Measurements from ENCODE around the gene PRKCQ.
"Not testable (repeated sequence)": the region's sequence is repeated elsewhere in the genome, so short reads cannot be mapped to it uniquely, and the experiment has no call there.

PRKCQ gene

GRCh38 chr10:6460861-6461409 lies 119.1 kb downstream of the PRKCQ start:
- no peaks in the 10 kb centered on the region for H3K9me3 ChIP-seq (ENCODE audit: control insufficient read depth, low read length)
- WGBS, 2 experiments (ENCODE audit: insufficient coverage in 2 of 2): 67 to 90% methylated on average over 2 of the region's 2 CpGs
- H3K4me3 ChIP-seq (ENCODE audit: extremely low read depth, insufficient read depth, low read length, poor library complexity, severe bottlenecking): no peak overlapping the region
- no peaks in the 10 kb centered on the region for H3K36me3 ChIP-seq (ENCODE audit: control insufficient read depth, insufficient read depth, low read length)
- H3K4me1 ChIP-seq (ENCODE audit: control insufficient read depth, insufficient read depth, low read length, poor library complexity, severe bottlenecking): no peaks in the 10 kb centered on the region
- no peak overlapping the region for H3K27ac ChIP-seq (ENCODE audit: low read depth, low read length, severe bottlenecking)

- 90 to 98% methylated on average over 5 of the region's 5 CpGs for WGBS, 2 experiments (ENCODE audit: insufficient coverage in 2 of 2)
Measured at GRCh38 chr10:6458814-6459213, 121.3 kb downstream of the PRKCQ start.

GRCh38 chr10:6457376-6457775 lies 122.7 kb downstream of the PRKCQ start:
- Histone ChIP-seq H3K4me3 (ENCODE audit: extremely low read depth, insufficient read depth, low read length, poor library complexity, severe bottlenecking) (no peak overlapping the region), H3K27ac (ENCODE audit: low read depth, low read length, severe bottlenecking) (no peak overlapping the region), H3K4me1 (ENCODE audit: control insufficient read depth, insufficient read depth, low read length, poor library complexity, severe bottlenecking) (no peaks in the 10 kb centered on the region), H3K36me3 (ENCODE audit: control insufficient read depth, insufficient read depth, low read length) (no peaks in the 10 kb centered on the region), H3K9me3 (ENCODE audit: control insufficient read depth, low read length) (no peaks in the 10 kb centered on the region)
- 82 to 93% methylated on average over 3 to 4 of the region's 5 CpGs for WGBS, 2 experiments (ENCODE audit: insufficient coverage in 2 of 2)

More at GRCh38 chr10:6458814-6459213, 121.3 kb downstream of the PRKCQ start:
- Histone ChIP-seq H3K36me3 (ENCODE audit: control insufficient read depth, insufficient read depth, low read length) (no peaks in the 10 kb centered on the region), H3K4me3 (ENCODE audit: extremely low read depth, insufficient read depth, low read length, poor library complexity, severe bottlenecking) (no peak overlapping the region), H3K4me1 (ENCODE audit: control insufficient read depth, insufficient read depth, low read length, poor library complexity, severe bottlenecking) (no peaks in the 10 kb centered on the region), H3K27ac (ENCODE audit: low read depth, low read length, severe bottlenecking) (no peak overlapping the region), H3K9me3 (ENCODE audit: control insufficient read depth, low read length) (no peaks in the 10 kb centered on the region)

GRCh38 chr10:6456067-6456466 lies 124.0 kb downstream of the PRKCQ start:
- no peak overlapping the region for H3K27ac ChIP-seq (ENCODE audit: low read depth, low read length, severe bottlenecking)
- H3K36me3 ChIP-seq (ENCODE audit: control insufficient read depth, insufficient read depth, low read length): no peaks in the 10 kb centered on the region
- H3K4me3 ChIP-seq (ENCODE audit: extremely low read depth, insufficient read depth, low read length, poor library complexity, severe bottlenecking): no peak overlapping the region
- WGBS, 2 experiments (ENCODE audit: insufficient coverage in 2 of 2): no CpG with 5 or more reads among the region's 1 CpG
- no peaks in the 10 kb centered on the region for H3K4me1 ChIP-seq (ENCODE audit: control insufficient read depth, insufficient read depth, low read length, poor library complexity, severe bottlenecking)
- no peaks in the 10 kb centered on the region for H3K9me3 ChIP-seq (ENCODE audit: control insufficient read depth, low read length)

- Histone ChIP-seq H3K4me3 (ENCODE audit: extremely low read depth, insufficient read depth, low read length, poor library complexity, severe bottlenecking) (no peak overlapping the region), H3K9me3 (ENCODE audit: control insufficient read depth, low read length) (no peaks in the 10 kb centered on the region), H3K36me3 (ENCODE audit: control insufficient read depth, insufficient read depth, low read length) (no peaks in the 10 kb centered on the region), H3K4me1 (ENCODE audit: control insufficient read depth, insufficient read depth, low read length, poor library complexity, severe bottlenecking) (no peaks in the 10 kb centered on the region), H3K27ac (ENCODE audit: low read depth, low read length, severe bottlenecking) (no peak overlapping the region)
- WGBS, 2 experiments (ENCODE audit: insufficient coverage in 2 of 2): 100% methylated on average over 1 of the region's 1 CpG
Measured at GRCh38 chr10:6455592-6455991, 124.5 kb downstream of the PRKCQ start.

GRCh38 chr10:6446711-6447110 lies 133.4 kb downstream of the PRKCQ start:
- Histone ChIP-seq H3K4me1 (ENCODE audit: control insufficient read depth, insufficient read depth, low read length, poor library complexity, severe bottlenecking) (no peaks in the 10 kb centered on the region), H3K4me3 (ENCODE audit: extremely low read depth, insufficient read depth, low read length, poor library complexity, severe bottlenecking) (no peak overlapping the region), H3K9me3 (ENCODE audit: control insufficient read depth, low read length) (no peaks in the 10 kb centered on the region), H3K27ac (ENCODE audit: low read depth, low read length, severe bottlenecking) (no peak overlapping the region), H3K36me3 (ENCODE audit: control insufficient read depth, insufficient read depth, low read length) (no peaks in the 10 kb centered on the region)
- 99 to 100% methylated on average over 7 to 8 of the region's 8 CpGs for WGBS, 2 experiments (ENCODE audit: insufficient coverage in 2 of 2)

GRCh38 chr10:6445671-6446316 lies 134.3 kb downstream of the PRKCQ start:
- Histone ChIP-seq H3K4me3 (ENCODE audit: extremely low read depth, insufficient read depth, low read length, poor library complexity, severe bottlenecking) (no peak overlapping the region), H3K36me3 (ENCODE audit: control insufficient read depth, insufficient read depth, low read length) (no peaks in the 10 kb centered on the region), H3K4me1 (ENCODE audit: control insufficient read depth, insufficient read depth, low read length, poor library complexity, severe bottlenecking) (no peaks in the 10 kb centered on the region), H3K9me3 (ENCODE audit: control insufficient read depth, low read length) (no peaks in the 10 kb centered on the region), H3K27ac (ENCODE audit: low read depth, low read length, severe bottlenecking) (no peak overlapping the region)
- WGBS, 2 experiments (ENCODE audit: insufficient coverage in 2 of 2): 61 to 72% methylated on average over 4 to 5 of the region's 12 CpGs

GRCh38 chr10:6439875-6440274 lies 140.2 kb downstream of the PRKCQ start:
- H3K9me3 ChIP-seq (ENCODE audit: control insufficient read depth, low read length); H3K27ac ChIP-seq (ENCODE audit: low read depth, low read length, severe bottlenecking); H3K4me3 ChIP-seq (ENCODE audit: extremely low read depth, insufficient read depth, low read length, poor library complexity, severe bottlenecking); H3K4me1 ChIP-seq (ENCODE audit: control insufficient read depth, insufficient read depth, low read length, poor library complexity, severe bottlenecking); H3K36me3 ChIP-seq (ENCODE audit: control insufficient read depth, insufficient read depth, low read length): not testable (repeated sequence)
- no CpG with 5 or more reads among the region's 4 CpGs for WGBS, 2 experiments (ENCODE audit: insufficient coverage in 2 of 2)

GRCh38 chr10:6431861-6432260 lies 148.2 kb downstream of the PRKCQ start:
- no peaks in the 10 kb centered on the region for H3K4me1 ChIP-seq (ENCODE audit: control insufficient read depth, insufficient read depth, low read length, poor library complexity, severe bottlenecking)
- H3K9me3 ChIP-seq (ENCODE audit: control insufficient read depth, low read length): no peaks in the 10 kb centered on the region
- H3K36me3 ChIP-seq (ENCODE audit: control insufficient read depth, insufficient read depth, low read length): no peaks in the 10 kb centered on the region
- H3K4me3 ChIP-seq (ENCODE audit: extremely low read depth, insufficient read depth, low read length, poor library complexity, severe bottlenecking): no peak overlapping the region
- 88 to 100% methylated on average over 3 of the region's 4 CpGs for WGBS, 2 experiments (ENCODE audit: insufficient coverage in 2 of 2)
- H3K27ac ChIP-seq (ENCODE audit: low read depth, low read length, severe bottlenecking): no peak overlapping the region

- Histone ChIP-seq H3K27ac (ENCODE audit: low read depth, low read length, severe bottlenecking) (no peak overlapping the region), H3K4me1 (ENCODE audit: control insufficient read depth, insufficient read depth, low read length, poor library complexity, severe bottlenecking) (no peaks in the 10 kb centered on the region), H3K36me3 (ENCODE audit: control insufficient read depth, insufficient read depth, low read length) (no peaks in the 10 kb centered on the region), H3K9me3 (ENCODE audit: control insufficient read depth, low read length) (no peaks in the 10 kb centered on the region), H3K4me3 (ENCODE audit: extremely low read depth, insufficient read depth, low read length, poor library complexity, severe bottlenecking) (no peak overlapping the region)
- WGBS, 2 experiments (ENCODE audit: insufficient coverage in 2 of 2): 93 to 95% methylated on average over 7 to 11 of the region's 11 CpGs
Measured at GRCh38 chr10:6431186-6431585, 148.9 kb downstream of the PRKCQ start.

- Histone ChIP-seq H3K27ac (ENCODE audit: low read depth, low read length, severe bottlenecking) (no peak overlapping the region), H3K4me3 (ENCODE audit: extremely low read depth, insufficient read depth, low read length, poor library complexity, severe bottlenecking) (no peak overlapping the region), H3K9me3 (ENCODE audit: control insufficient read depth, low read length) (no peaks in the 10 kb centered on the region), H3K36me3 (ENCODE audit: control insufficient read depth, insufficient read depth, low read length) (no peaks in the 10 kb centered on the region), H3K4me1 (ENCODE audit: control insufficient read depth, insufficient read depth, low read length, poor library complexity, severe bottlenecking) (no peaks in the 10 kb centered on the region)
- 89 to 92% methylated on average over 19 to 20 of the region's 21 CpGs for WGBS, 2 experiments (ENCODE audit: insufficient coverage in 2 of 2)
Measured at GRCh38 chr10:6430423-6430980, 149.6 kb downstream of the PRKCQ start.

All from mesodermal cell (in vitro differentiated cells).